NCI-H226 (cell line): ENCODE results near the gene USP3.

ENCODE experiments used
- DNase-seq: peaks from one replicate; pipeline ENCODE4 v3.0.0-alpha.2; 2015

Gene USP3

GRCh38 chr15:63595688-63596087, 91.3 kb downstream of the USP3 start:
- no peak for DNase-seq

GRCh38 chr15:63596676-63597037, 92.3 kb downstream of the USP3 start:
- DNase-seq, result no peak

GRCh38 chr15:63597038-63597790, 92.8 kb downstream of the USP3 start, which contains the start of gene FBXL22:
FBXL22 (plus strand) TSS chr15:63597387; CDS start chr15:63597393, 6 bp downstream.
- no peak for DNase-seq

DNA sequence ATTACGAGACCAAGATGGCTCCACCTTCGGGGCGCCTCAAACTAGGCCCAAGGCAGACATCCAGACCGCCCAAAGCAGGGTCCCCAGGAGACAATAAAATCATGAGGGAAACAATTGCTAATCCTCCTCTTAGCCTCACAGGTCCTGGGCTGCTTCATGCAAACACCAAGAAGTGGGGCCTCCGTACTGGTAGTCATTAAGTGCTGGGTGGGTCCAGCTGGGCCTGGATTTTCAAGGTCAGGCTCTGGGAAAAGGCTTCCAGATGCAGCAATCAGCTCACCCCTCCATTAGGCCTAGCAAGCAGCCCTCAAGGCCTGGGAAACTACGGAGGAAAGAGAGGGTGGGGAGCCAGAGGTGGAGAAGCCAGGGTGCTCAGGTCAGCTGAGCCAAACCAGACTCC, 93.4 kb downstream of the USP3 start:
- DNase-seq, result no peak

GRCh38 chr15:63598473-63599400, 94.3 kb downstream of the USP3 start:
- DNase-seq, result no peak

DNA sequence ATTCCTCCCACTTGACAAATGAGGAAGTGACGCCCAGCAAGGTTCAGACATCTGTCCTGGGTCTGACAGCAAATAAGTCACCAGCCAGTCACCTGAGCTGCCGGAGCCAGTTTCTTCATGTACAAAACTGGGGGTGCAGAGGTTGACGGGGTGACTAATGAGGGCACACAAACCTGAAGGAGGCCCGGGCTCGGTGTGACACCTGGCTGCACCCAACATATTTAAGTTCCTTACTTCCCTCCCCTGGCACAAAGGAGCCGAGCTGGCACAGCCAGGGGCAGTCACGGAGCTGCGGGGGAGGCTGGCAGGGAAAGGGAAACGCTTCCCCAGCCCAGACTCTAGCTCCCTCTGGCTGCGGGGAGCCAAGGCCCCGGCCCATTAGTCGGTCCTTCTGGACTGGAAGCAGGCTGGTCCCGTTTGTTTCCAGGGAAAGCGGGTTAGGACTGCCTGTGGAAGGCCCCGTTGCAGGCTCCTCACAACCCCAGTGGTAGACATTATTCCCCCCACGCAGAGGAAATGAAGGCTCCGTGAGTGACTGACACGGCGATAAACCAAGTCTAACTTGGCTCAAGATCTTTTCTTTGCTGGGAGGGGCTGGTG, 95.1 kb downstream of the USP3 start:
- peak; percentile 62 for DNase-seq

GRCh38 chr15:63600001-63600615, 95.7 kb downstream of the USP3 start:
- no peak for DNase-seq

DNA sequence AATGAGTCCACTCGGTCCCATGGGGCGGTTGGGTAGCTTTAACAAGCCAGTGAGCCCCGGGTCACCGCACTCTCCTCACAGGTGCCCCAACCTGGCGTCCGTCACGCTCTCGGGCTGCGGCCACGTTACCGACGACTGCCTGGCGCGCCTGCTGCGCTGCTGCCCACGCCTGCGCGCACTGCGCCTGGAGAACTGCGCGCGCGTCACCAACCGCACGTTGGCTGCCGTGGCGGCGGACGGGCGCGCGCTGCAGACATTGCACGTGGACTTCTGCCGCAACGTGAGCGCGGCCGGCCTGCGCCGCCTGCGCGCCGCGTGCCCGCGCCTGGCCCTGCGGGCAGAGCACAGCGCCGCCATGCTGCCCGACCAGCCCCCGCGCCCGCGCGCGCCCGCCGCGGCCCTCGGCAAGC, 96.2 kb downstream of the USP3 start:
- peak; percentile 97 for DNase-seq

DNA sequence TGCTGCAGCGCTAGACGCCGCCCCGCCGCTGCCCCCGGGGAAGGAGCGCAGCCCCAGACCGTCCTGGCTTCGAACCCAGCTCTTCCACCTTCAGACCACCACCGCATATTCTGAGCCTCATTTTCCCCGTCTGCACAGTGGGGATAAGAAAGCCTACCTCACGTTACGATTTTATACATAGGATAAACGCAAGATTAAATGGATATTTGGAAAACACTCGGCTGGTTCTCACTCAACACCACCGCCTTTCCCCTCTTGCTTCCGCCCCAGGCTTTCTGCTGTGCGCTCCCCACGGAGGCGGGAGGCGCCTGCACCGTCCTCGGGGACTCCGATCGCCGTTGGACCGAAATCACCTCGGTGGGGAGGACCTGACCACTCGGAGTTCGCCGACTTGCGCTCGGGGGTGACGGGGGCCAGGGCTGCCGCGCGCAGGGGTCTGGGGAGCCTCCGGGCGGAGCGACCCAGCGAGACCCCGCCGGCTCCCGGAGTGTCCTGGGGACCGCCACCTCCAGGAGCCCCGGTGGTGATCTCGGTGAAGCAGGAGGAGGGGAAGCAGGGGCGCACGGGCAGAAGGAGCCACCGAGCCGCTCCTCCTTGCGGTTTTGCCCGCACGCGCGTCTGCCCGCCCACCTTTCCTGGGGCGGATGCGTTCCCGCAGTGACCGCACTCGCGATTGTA, 96.8 kb downstream of the USP3 start:
- no peak for DNase-seq

DNA sequence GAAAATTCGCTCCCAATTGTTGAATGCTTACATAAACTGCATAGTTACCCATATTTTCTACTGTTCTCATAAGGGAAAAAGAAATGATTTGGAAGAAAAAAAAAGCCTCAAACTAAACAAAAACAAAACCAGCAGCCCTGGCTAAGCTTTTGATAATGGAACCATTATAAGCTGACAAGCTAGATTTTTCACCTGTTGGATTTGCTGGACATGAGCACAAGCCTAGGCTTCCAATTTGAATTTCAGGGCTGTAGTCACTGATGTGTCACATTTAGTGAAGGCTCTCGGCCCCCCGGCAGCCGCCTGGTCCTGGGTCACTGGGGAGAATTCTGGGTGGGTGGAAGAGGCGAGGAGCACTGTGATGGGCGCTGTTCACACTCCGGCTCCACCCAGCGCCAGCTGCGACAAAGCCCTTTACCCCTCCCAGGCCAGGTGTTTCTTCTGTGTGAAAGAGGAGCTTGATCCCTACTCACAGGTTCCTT, 97.4 kb downstream of the USP3 start:
- no peak for DNase-seq

DNA sequence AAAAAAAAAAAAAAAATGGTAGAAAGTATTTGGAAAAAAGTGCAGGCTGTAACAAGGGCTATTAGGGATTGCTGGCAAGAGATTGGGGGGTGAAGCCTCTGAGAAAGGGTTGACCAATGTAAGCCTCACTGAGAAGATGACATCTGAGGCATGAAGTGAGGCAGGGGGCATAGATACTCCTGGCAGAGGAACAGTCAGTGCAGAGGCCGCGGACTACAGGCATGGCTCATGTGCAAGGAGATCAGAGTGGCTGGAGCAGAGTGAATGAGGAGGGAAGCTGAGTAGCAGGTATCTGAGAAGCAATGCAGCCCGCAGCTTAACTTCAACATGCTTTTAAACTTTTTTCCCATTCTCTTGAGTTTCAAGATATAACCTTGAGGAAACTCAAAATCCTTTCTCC, 98.2 kb downstream of the USP3 start:
- no peak for DNase-seq

DNA sequence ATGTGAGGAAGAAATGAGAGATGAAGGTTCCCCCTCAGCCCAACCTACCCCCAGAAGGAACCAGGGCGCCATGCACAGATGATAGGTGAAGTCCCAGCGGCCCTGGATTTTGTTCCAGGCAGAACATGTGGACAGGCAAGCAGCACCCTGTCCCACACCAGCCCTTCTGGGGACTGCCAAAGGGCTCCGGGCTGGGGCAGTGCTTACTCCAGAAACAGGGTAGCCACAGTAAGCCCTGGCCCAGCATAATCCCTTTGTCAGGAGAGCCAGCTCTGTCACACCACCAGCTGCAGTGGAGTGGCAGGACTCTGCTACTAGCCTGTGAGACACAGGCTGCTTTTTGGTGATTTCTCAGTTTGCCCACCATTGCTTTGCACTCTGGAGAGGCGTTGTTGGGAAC, 99.1 kb downstream of the USP3 start:
- DNase-seq, result no peak

DNA sequence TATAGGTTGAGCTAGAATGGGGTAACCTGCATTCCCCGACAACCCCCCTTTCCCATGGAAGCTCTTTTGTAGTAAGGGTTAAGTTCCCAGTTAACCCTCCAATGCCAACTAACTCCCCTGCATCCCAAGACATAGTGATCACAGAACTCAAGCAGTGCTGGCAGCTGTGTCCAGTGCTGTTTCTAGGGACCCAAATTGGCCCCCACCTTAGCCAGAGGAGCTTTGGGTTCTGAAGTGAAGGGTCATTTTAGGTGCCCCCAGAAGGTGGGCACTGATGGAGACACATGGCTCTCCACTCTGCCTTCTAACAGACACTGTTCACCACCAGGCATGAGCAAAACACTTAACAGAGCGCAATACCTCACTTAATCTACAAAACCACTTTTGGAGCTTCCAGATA, 99.9 kb downstream of the USP3 start:
- no peak for DNase-seq

GRCh38 chr15:63605036-63605435, 100.6 kb downstream of the USP3 start:
- DNase-seq, result no peak

GRCh38 chr15:63605816-63606215, 101.4 kb downstream of the USP3 start:
- DNase-seq, result no peak

GRCh38 chr15:63606308-63606707, 101.9 kb downstream of the USP3 start:
- no peak for DNase-seq

DNA sequence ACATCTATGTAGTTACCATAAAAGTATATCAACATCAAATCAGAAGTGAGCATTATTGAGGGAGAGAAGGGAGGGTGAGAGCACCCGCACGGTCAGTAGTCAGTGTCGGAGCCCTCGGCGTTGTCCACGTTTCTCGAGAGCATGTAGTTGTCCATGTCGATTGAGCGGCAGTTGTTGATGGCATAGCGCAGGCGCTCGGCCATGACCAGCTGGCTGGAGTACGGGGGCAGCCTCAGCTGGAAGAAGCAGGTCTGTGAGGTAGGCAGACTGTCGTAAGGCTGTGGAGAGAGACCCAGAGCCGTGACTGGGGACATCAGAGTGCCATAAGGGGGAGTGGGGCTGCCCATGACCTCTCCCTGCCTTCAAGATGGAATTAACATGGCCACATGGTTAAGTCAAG, 104.6 kb downstream of the USP3 start:
- DNase-seq, result no peak

GRCh38 chr15:63609448-63609847, 105.1 kb downstream of the USP3 start:
- DNase-seq, result no peak

GRCh38 chr15:63610209-63610841, 105.9 kb downstream of the USP3 start:
- DNase-seq, result peak; percentile 54

DNA sequence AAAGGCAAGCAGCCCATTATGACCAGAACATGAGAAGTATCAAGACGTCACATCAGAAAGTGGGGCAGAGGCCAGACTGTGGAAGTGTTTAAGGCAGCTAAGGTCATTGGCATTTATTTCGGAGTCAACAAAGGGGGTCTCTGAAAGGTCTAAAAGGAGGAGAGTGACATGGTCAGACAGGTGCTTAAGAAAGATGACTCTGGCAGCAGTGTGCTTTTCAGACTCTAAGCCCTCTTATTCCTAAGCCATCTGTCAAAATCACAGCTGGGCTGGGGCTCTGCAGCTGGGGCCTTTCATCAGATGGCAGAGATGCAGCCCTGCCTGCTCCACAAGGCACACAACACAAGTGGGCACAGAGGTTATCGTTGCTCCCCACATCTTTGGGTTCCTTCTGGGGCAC, 106.8 kb downstream of the USP3 start:
- no peak for DNase-seq

DNA sequence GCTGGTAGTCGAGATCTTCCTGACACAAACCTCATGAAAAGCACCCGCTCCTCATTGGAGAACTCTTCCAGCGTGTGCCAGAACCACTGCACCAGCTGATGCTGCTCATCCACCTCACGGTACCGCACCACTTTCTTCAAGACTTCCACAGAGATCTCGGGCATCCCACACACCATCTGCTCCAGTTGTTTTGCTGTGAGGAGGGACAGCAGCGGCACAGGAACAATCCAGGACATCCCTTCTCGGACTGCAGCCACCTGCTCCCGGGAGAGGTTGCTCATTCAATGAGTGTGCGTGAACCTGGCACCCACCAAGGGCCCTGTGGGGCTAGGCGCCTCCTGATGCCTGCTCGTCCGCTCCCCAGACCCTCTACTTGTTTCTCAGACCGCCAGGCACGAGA, 107.9 kb downstream of the USP3 start:
- DNase-seq, result no peak

GRCh38 chr15:63615935-63616334, 111.5 kb downstream of the USP3 start:
- no peak for DNase-seq
